ENCODE data around the gene IGF1R. TPM values are rescaled to one million over a fixed set of nuclear protein-coding genes. Genes with fewer than 3 reads are reported as not detected.

IGF1R gene
- total RNA-seq, 1 donor from 2014 or later = 47.7 TPM

GRCh38 chr15:98865397-98866339, 217.3 kb downstream of the IGF1R start:
- TF ChIP-seq, protein P1, sequence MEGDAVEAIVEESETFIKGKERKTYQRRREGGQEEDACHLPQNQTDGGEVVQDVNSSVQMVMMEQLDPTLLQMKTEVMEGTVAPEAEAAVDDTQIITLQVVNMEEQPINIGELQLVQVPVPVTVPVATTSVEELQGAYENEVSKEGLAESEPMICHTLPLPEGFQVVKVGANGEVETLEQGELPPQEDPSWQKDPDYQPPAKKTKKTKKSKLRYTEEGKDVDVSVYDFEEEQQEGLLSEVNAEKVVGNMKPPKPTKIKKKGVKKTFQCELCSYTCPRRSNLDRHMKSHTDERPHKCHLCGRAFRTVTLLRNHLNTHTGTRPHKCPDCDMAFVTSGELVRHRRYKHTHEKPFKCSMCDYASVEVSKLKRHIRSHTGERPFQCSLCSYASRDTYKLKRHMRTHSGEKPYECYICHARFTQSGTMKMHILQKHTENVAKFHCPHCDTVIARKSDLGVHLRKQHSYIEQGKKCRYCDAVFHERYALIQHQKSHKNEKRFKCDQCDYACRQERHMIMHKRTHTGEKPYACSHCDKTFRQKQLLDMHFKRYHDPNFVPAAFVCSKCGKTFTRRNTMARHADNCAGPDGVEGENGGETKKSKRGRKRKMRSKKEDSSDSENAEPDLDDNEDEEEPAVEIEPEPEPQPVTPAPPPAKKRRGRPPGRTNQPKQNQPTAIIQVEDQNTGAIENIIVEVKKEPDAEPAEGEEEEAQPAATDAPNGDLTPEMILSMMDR (IDR thresholded peaks at IDR 0.05) = no peak
- intact Hi-C loops (cut with DNase I) = no loop called here
- Histone ChIP-seq H3K27me3 (ENCODE audit: low read depth) (no peaks in the 10 kb centered on the region), H3K4me1 (peaks cover 10% of the 10 kb centered on the region), H3K36me3 (no peaks in the 10 kb centered on the region), H3K4me3 (peak overlapping the region; percentile 61), H3K27ac (peak overlapping the region; percentile 79), H3K9me3 (no peaks in the 10 kb centered on the region)
- peak; percentile 86 for DNase-seq
- ATAC-seq = peak; percentile 93 to 96

- DNase-seq = no peak
- peak in 1 of 2 donors; percentile 41 for ATAC-seq
- H3K36me3 ChIP-seq = no peaks in the 10 kb centered on the region
- intact Hi-C loops (cut with DNase I) = no loop called here
- H3K27me3 ChIP-seq (ENCODE audit: low read depth) = no peaks in the 10 kb centered on the region
- H3K4me3 ChIP-seq = peak overlapping the region; percentile 61
- H3K4me1 ChIP-seq = peaks cover 6% of the 10 kb centered on the region
- TF ChIP-seq, protein P1 (IDR thresholded peaks at IDR 0.05) = no peak
- H3K27ac ChIP-seq = peak overlapping the region; percentile 79
- no peaks in the 10 kb centered on the region for H3K9me3 ChIP-seq
These were observed 218.2 kb downstream of the IGF1R start for GRCh38 chr15:98866511-98866910.

DNA sequence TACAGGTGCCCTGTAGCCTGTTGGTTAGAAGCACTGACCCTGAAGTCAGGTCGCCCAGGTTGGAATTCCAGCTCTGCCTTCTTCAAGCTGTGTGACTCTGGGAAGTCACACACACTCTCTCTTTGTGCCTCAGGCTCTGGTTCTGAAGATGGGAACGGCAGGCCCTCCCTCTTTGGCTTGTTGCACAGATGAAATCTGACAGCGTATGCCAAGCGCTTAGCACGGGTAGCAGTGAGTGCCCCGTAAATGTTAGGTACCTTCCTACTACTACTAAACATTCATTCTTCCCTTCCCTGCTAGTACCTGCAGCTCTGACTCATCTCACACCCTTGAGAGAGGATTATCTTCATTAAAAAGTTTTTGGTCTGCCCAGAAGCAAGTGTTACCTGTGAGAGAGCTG, 220.2 kb downstream of the IGF1R start:
- Histone ChIP-seq H3K27me3 (ENCODE audit: low read depth) (no peaks in the 10 kb centered on the region), H3K36me3 (no peaks in the 10 kb centered on the region), H3K4me1 (peaks cover 17% of the 10 kb centered on the region), H3K4me3 (no peak overlapping the region), H3K27ac (no peak overlapping the region), H3K9me3 (no peaks in the 10 kb centered on the region)
- intact Hi-C loops (cut with DNase I) = no loop called here
- ATAC-seq = no peak
- TF ChIP-seq, protein P1 (IDR thresholded peaks at IDR 0.05) = no peak
- DNase-seq = no peak

GRCh38 chr15:98870788-98871187, 222.4 kb downstream of the IGF1R start:
- no peaks in the 10 kb centered on the region for H3K27me3 ChIP-seq (ENCODE audit: low read depth)
- no peak for DNase-seq
- H3K27ac ChIP-seq = no peak overlapping the region
- peaks cover 33% of the 10 kb centered on the region for H3K4me1 ChIP-seq
- TF ChIP-seq, protein P1 (IDR thresholded peaks at IDR 0.05) = no peak
- intact Hi-C loops (cut with DNase I) = no loop called here
- no peaks in the 10 kb centered on the region for H3K9me3 ChIP-seq
- ATAC-seq = no peak
- no peak overlapping the region for H3K4me3 ChIP-seq
- H3K36me3 ChIP-seq = no peaks in the 10 kb centered on the region

GRCh38 chr15:98872774-98873173, 224.4 kb downstream of the IGF1R start:
- peak in 1 of 2 donors; percentile 41 for ATAC-seq

More at GRCh38 chr15:98872774-98873173, 224.4 kb downstream of the IGF1R start:
- TF ChIP-seq, protein P1 (IDR thresholded peaks at IDR 0.05) = no peak
- intact Hi-C loops (cut with DNase I) = no loop called here
- no peaks in the 10 kb centered on the region for H3K9me3 ChIP-seq
- H3K27me3 ChIP-seq (ENCODE audit: low read depth) = no peaks in the 10 kb centered on the region
- no peaks in the 10 kb centered on the region for H3K36me3 ChIP-seq
- no peak for DNase-seq
- no peak overlapping the region for H3K27ac ChIP-seq
- H3K4me1 ChIP-seq = peaks cover 46% of the 10 kb centered on the region
- H3K4me3 ChIP-seq = no peak overlapping the region
